ENCODE results near the gene CTBP2. TPM values are rescaled to one million over a fixed set of nuclear protein-coding genes. Genes with fewer than 3 reads are reported as not detected.

CTBP2 gene
- total RNA-seq, 6 experiments from 2014 or later = 70.6 to 86.9 (median 78.8) TPM

GRCh38 chr10:125068406-125068805 lies 92.0 kb downstream of the CTBP2 start:
- H3K27ac Mint-ChIP-seq = no peak overlapping the region
- no peak for TF ChIP-seq CTCF (IDR thresholded peaks at IDR 0.05)
- no peaks in the 10 kb centered on the region for H3K9me3 Mint-ChIP-seq
- DNase-seq = no peak
- no peaks in the 10 kb centered on the region for H3K27me3 Mint-ChIP-seq (ENCODE audit: insufficient read depth)
- H3K4me3 Mint-ChIP-seq = no peak overlapping the region
- peaks cover 9% of the 10 kb centered on the region for H3K36me3 Mint-ChIP-seq (ENCODE audit: low read depth)
- H3K4me1 Mint-ChIP-seq (ENCODE audit: low read depth) = peaks cover 42% of the 10 kb centered on the region

- Mint-ChIP-seq H3K27me3 (ENCODE audit: insufficient read depth) (no peaks in the 10 kb centered on the region), H3K9me3 (no peaks in the 10 kb centered on the region), H3K4me1 (ENCODE audit: low read depth) (peaks cover 48% of the 10 kb centered on the region), H3K36me3 (ENCODE audit: low read depth) (peaks cover 16% of the 10 kb centered on the region), H3K27ac (no peak overlapping the region), H3K4me3 (no peak overlapping the region)
- no peak for TF ChIP-seq CTCF (IDR thresholded peaks at IDR 0.05)
- DNase-seq = no peak
Observed at GRCh38 chr10:125067764-125068163, 92.6 kb downstream of the CTBP2 start.

GRCh38 chr10:125066764-125067450 lies 93.5 kb downstream of the CTBP2 start:
- no peak for TF ChIP-seq CTCF (IDR thresholded peaks at IDR 0.05)
- no peak for DNase-seq
- H3K4me3 Mint-ChIP-seq = no peak overlapping the region
- H3K4me1 Mint-ChIP-seq (ENCODE audit: low read depth) = peaks cover 56% of the 10 kb centered on the region
- no peak overlapping the region for H3K27ac Mint-ChIP-seq
- H3K36me3 Mint-ChIP-seq (ENCODE audit: low read depth) = peaks cover 16% of the 10 kb centered on the region
- no peaks in the 10 kb centered on the region for H3K9me3 Mint-ChIP-seq
- peaks cover 2% of the 10 kb centered on the region; the same call in 1 of the 2 replicates for H3K27me3 Mint-ChIP-seq (ENCODE audit: insufficient read depth)

- no peaks in the 10 kb centered on the region for H3K9me3 Mint-ChIP-seq
- peaks cover 76% of the 10 kb centered on the region for H3K4me1 Mint-ChIP-seq (ENCODE audit: low read depth)
- H3K4me3 Mint-ChIP-seq = peak overlapping the region; percentile 68
- peaks cover 4% of the 10 kb centered on the region for H3K27me3 Mint-ChIP-seq (ENCODE audit: insufficient read depth)
- H3K36me3 Mint-ChIP-seq (ENCODE audit: low read depth) = peaks cover 12% of the 10 kb centered on the region
- peak; percentile 51 for DNase-seq
- TF ChIP-seq CTCF (IDR thresholded peaks at IDR 0.05) = no peak
- peak overlapping the region; percentile 83 for H3K27ac Mint-ChIP-seq
Observed at GRCh38 chr10:125064681-125065492, 95.5 kb downstream of the CTBP2 start.

GRCh38 chr10:125063256-125063925 lies 97.0 kb downstream of the CTBP2 start:
- peaks cover 88% of the 10 kb centered on the region for H3K4me1 Mint-ChIP-seq (ENCODE audit: low read depth)
- no peak overlapping the region for H3K4me3 Mint-ChIP-seq
- H3K9me3 Mint-ChIP-seq = no peaks in the 10 kb centered on the region
- peak overlapping the region; percentile 83 for H3K27ac Mint-ChIP-seq
- H3K36me3 Mint-ChIP-seq (ENCODE audit: low read depth) = peaks cover 22% of the 10 kb centered on the region
- H3K27me3 Mint-ChIP-seq (ENCODE audit: insufficient read depth) = peaks cover 5% of the 10 kb centered on the region
- no peak for TF ChIP-seq CTCF (IDR thresholded peaks at IDR 0.05)
- DNase-seq = no peak
